K562 (cell line): ENCODE data around the gene SV2C.

Experiments used
- CTCF ChIP-seq, 3 experiments: IDR thresholded peaks in 2 of 3; conservative IDR thresholded peaks in 1 of 3; 2 replicates each; pipeline ENCODE4 v1.5.1; 2011 to 2012; ENCODE audit warnings: low read length in 3 of 3, mild to moderate bottlenecking in 3 of 3, control low read depth in 2 of 3, improper control_type of control experiment in 1 of 3, inconsistent platforms in 1 of 3, low read depth in 1 of 3, mixed read lengths in 1 of 3, moderate library complexity in 1 of 3; ENCODE audit not compliant: insufficient read depth in 2 of 3
- FOXM1 ChIP-seq, 2 experiments: fragments of 450-650 bp in 1 of 2; sonication (generic) in 1 of 2; formaldehyde crosslinking in 1 of 2; IDR thresholded peaks; 2 replicates each; pipeline versions ENCODE4 v1.6.1 to v1.9.0; 2017 to 2022; ENCODE audit warnings: low read depth in 2 of 2, mild to moderate bottlenecking in 2 of 2, missing genetic modification reagents in 1 of 2, moderate library complexity in 1 of 2
- MCM7 ChIP-seq, 2 experiments: fragments of 450-650 bp; IDR thresholded peaks; 2 replicates each; pipeline ENCODE4 v1.6.1; 2016 to 2018
- NBN ChIP-seq: fragments of 450-650 bp; IDR thresholded peaks from 2 replicates; pipeline ENCODE4 v1.6.1; 2016; ENCODE audit warnings: low read depth, mild to moderate bottlenecking
- NCOR1 ChIP-seq: fragments of 450-650 bp; IDR thresholded peaks from 2 replicates; pipeline ENCODE4 v1.6.1; 2016; ENCODE audit warnings: mild to moderate bottlenecking, moderate library complexity
- NRF1 ChIP-seq, 2 experiments: fragments of 450-650 bp; IDR thresholded peaks in 1 of 2; conservative IDR thresholded peaks in 1 of 2; 2 replicates each; pipeline ENCODE4 v1.6.1; 2014; ENCODE audit warnings: mild to moderate bottlenecking in 2 of 2
- SNAPC5 ChIP-seq: fragments of 250-450 bp; sonication (Bioruptor Pico); IDR thresholded peaks from 2 replicates; pipeline ENCODE4 v1.8.0; 2021; ENCODE audit warnings: moderate library complexity, mild to moderate bottlenecking, inconsistent platforms
- TEAD4 ChIP-seq, 2 experiments: sonication (generic) in 1 of 2; formaldehyde crosslinking in 1 of 2; IDR thresholded peaks; 2 replicates each; pipeline versions ENCODE4 v1.6.1 to v1.8.0; 2012 to 2022; ENCODE audit warnings: borderline replicate concordance in 1 of 2, inconsistent platforms in 1 of 2, low read length in 1 of 2, mild to moderate bottlenecking in 1 of 2, missing genetic modification reagents in 1 of 2
- YY1 ChIP-seq, 3 experiments: IDR thresholded peaks; 2 replicates each; pipeline ENCODE4 v1.6.1; 2011; ENCODE audit warnings: low read length in 2 of 3, mild to moderate bottlenecking in 2 of 3, moderate library complexity in 2 of 3, borderline replicate concordance in 1 of 3, control low read depth in 1 of 3, low read depth in 1 of 3; ENCODE audit not compliant: insufficient read depth in 3 of 3, insufficient replicate concordance in 2 of 3, control insufficient read depth in 1 of 3, insufficient read length in 1 of 3; ENCODE audit errors: extremely low read depth in 1 of 3
- ZNF76 ChIP-seq: fragments of 250-450 bp; sonication (Bioruptor Pico); IDR thresholded peaks from 2 replicates; pipeline ENCODE4 v1.4.0; 2020; ENCODE audit warnings: mild to moderate bottlenecking, moderate library complexity, borderline replicate concordance

GRCh38 chr5:76278261-76278789, 195.1 kb downstream of the SV2C start:
- TF ChIP-seq NRF1 (conservative IDR thresholded peaks at IDR 0.05 in 1 of 2, IDR thresholded peaks at IDR 0.05 in 1 of 2), result no peak
- no peak for TF ChIP-seq NCOR1
- TF ChIP-seq FOXM1 (IDR thresholded peaks at IDR 0.05; ENCODE audit: low read depth), result no peak
- no peak for TF ChIP-seq FOXM1 (CRISPR knock-in tag; IDR thresholded peaks at IDR 0.05; ENCODE audit: low read depth)
- TF ChIP-seq CTCF (IDR thresholded peaks at IDR 0.05 in 2 of 3, conservative IDR thresholded peaks at IDR 0.05 in 1 of 3; ENCODE audit: insufficient read depth in 2 of 3, low read depth in 1 of 3, low read length in 3 of 3), result no peak
- TF ChIP-seq TEAD4 (IDR thresholded peaks at IDR 0.05; ENCODE audit: low read length), result no peak
- TF ChIP-seq TEAD4 (CRISPR knock-in tag; IDR thresholded peaks at IDR 0.05; ENCODE audit: borderline replicate concordance), result no peak
- TF ChIP-seq NBN, result no peak
- no peak for TF ChIP-seq YY1 (IDR thresholded peaks at IDR 0.05; ENCODE audit: borderline replicate concordance in 1 of 3, control insufficient read depth in 1 of 3, extremely low read depth in 1 of 3, insufficient read depth in 3 of 3, insufficient read length in 1 of 3, insufficient replicate concordance in 2 of 3, low read depth in 1 of 3, low read length in 2 of 3)
- TF ChIP-seq SNAPC5, result no peak
- no peak for TF ChIP-seq ZNF76
- no peak for TF ChIP-seq MCM7 (IDR thresholded peaks at IDR 0.05)
